HepG2 (cell line): ENCODE measurements around the gene CTDSPL2. TPM values are rescaled to one million over a fixed set of nuclear protein-coding genes. Genes with fewer than 3 reads are reported as not detected.

ENCODE experiments used
- ARNTL ChIP-seq: sonication (generic); formaldehyde crosslinking; IDR thresholded peaks from 2 replicates; pipeline ENCODE4 v1.4.0; 2020; ENCODE audit warnings: mild to moderate bottlenecking, missing genetic modification reagents
- ATM ChIP-seq: fragments of 450-650 bp; IDR thresholded peaks from 2 replicates; pipeline ENCODE4 v1.7.1; 2017; ENCODE audit warnings: mild to moderate bottlenecking, borderline replicate concordance
- DMAP1 ChIP-seq: IDR thresholded peaks from 2 replicates; pipeline ENCODE4 v1.6.1; 2016
- DR1 ChIP-seq: sonication (generic); formaldehyde crosslinking; IDR thresholded peaks from 2 replicates; pipeline ENCODE4 v1.8.0; 2021; ENCODE audit warnings: mild to moderate bottlenecking, missing genetic modification reagents, inconsistent platforms
- ELF4 ChIP-seq: sonication (generic); formaldehyde crosslinking; IDR thresholded peaks from 2 replicates; pipeline ENCODE4 v1.5.0; 2020; ENCODE audit warnings: missing genetic modification reagents, mild to moderate bottlenecking, moderate library complexity, borderline replicate concordance
- HOXA9 ChIP-seq: sonication (generic); formaldehyde crosslinking; IDR thresholded peaks from 2 replicates; pipeline ENCODE4 v1.8.1; 2022; ENCODE audit warnings: missing genetic modification reagents, mild to moderate bottlenecking, moderate library complexity, borderline replicate concordance
- KDM2A ChIP-seq: sonication (generic); formaldehyde crosslinking; IDR thresholded peaks from 2 replicates; pipeline ENCODE4 v1.4.0; 2020; ENCODE audit warnings: low read depth, missing genetic modification reagents, borderline replicate concordance
- MTERF4 ChIP-seq: sonication (generic); formaldehyde crosslinking; IDR thresholded peaks from 2 replicates; pipeline ENCODE4 v1.8.0; 2023; ENCODE audit warnings: mild to moderate bottlenecking, missing genetic modification reagents
- PAF1 ChIP-seq: IDR thresholded peaks from 2 replicates; pipeline ENCODE4 v1.6.1; 2016; ENCODE audit warnings: missing genetic modification reagents, missing compliant biosample characterization
- PHB2 ChIP-seq: fragments of 450-650 bp; IDR thresholded peaks from 2 replicates; pipeline ENCODE4 v1.6.1; 2018; ENCODE audit not compliant: partially characterized antibody
- RAD51 ChIP-seq: fragments of 450-650 bp; IDR thresholded peaks from 2 replicates; pipeline ENCODE4 v1.6.1; 2016; ENCODE audit warnings: borderline replicate concordance
- SMYD3 ChIP-seq: sonication (generic); formaldehyde crosslinking; IDR thresholded peaks from 2 replicates; pipeline ENCODE4 v1.8.1; 2023; ENCODE audit warnings: mild to moderate bottlenecking, missing genetic modification reagents
- TGIF2 ChIP-seq: IDR thresholded peaks from 2 replicates; pipeline ENCODE4 v1.6.1; 2016; ENCODE audit warnings: control low read depth, missing compliant biosample characterization
- ZBTB1 ChIP-seq: sonication (generic); formaldehyde crosslinking; IDR thresholded peaks from 2 replicates; pipeline ENCODE4 v1.4.0; 2020; ENCODE audit warnings: missing genetic modification reagents, borderline replicate concordance
- ZBTB39 ChIP-seq: sonication (generic); formaldehyde crosslinking; IDR thresholded peaks from 2 replicates; pipeline ENCODE4 v1.5.0; 2020; ENCODE audit warnings: missing genetic modification reagents
- ZBTB8A ChIP-seq: sonication (generic); formaldehyde crosslinking; IDR thresholded peaks from 2 replicates; pipeline ENCODE4 v1.4.0; 2020; ENCODE audit warnings: mild to moderate bottlenecking, low read depth, missing genetic modification reagents, borderline replicate concordance
- ZEB1 ChIP-seq: IDR thresholded peaks from 2 replicates; pipeline ENCODE4 v1.6.1; 2012; ENCODE audit warnings: mild to moderate bottlenecking, low read depth, inconsistent platforms; ENCODE audit not compliant: insufficient replicate concordance
- ZKSCAN5 ChIP-seq: sonication (generic); formaldehyde crosslinking; IDR thresholded peaks from 2 replicates; pipeline ENCODE4 v1.5.1; 2020; ENCODE audit warnings: mild to moderate bottlenecking, missing genetic modification reagents
- ZNF205 ChIP-seq: IDR thresholded peaks from 2 replicates; pipeline ENCODE4 v1.6.1; 2018; ENCODE audit warnings: missing biosample characterization, missing genetic modification reagents
- ZNF547 ChIP-seq: sonication (generic); formaldehyde crosslinking; IDR thresholded peaks from 2 replicates; pipeline ENCODE4 v1.5.1; 2020; ENCODE audit warnings: mild to moderate bottlenecking, missing genetic modification reagents
- ZNF710 ChIP-seq: sonication (generic); formaldehyde crosslinking; IDR thresholded peaks from 2 replicates; pipeline ENCODE4 v1.5.0; 2020; ENCODE audit warnings: mild to moderate bottlenecking, missing genetic modification reagents, borderline replicate concordance
- ZNF883 ChIP-seq: sonication (generic); formaldehyde crosslinking; IDR thresholded peaks from 2 replicates; pipeline ENCODE4 v1.5.1; 2020; ENCODE audit warnings: mild to moderate bottlenecking, missing genetic modification reagents; ENCODE audit errors: not compliant biosample characterization
- ZSCAN12 ChIP-seq: sonication (generic); formaldehyde crosslinking; IDR thresholded peaks from 2 replicates; pipeline ENCODE4 v1.9.0; 2021; ENCODE audit warnings: mild to moderate bottlenecking, missing genetic modification reagents
- ZSCAN29 ChIP-seq: sonication (generic); formaldehyde crosslinking; conservative IDR thresholded peaks from 2 replicates; pipeline ENCODE4 v1.4.0; 2020; ENCODE audit warnings: mild to moderate bottlenecking, missing genetic modification reagents
- polyA plus RNA-seq, 8 experiments: library from polyadenylated mRNA; depleted of rRNA in 3 of 8; stranded (reverse) in 7 of 8; unstranded in 1 of 8; fragments of >200 nt; fragmentation: Illumina TruSeq in 4 of 8; extraction: Trizol in 4 of 8; gene quantifications; 2 replicates each; pipeline versions ENCODE4 v1.2.1 to v1.2.3, GENCODE V29; 2011 to 2016; ENCODE audit warnings: low read depth in 4 of 8, missing spikeins in 1 of 8, mixed read lengths in 1 of 8; ENCODE audit not compliant: insufficient read depth in 1 of 8
- total RNA-seq, 5 experiments: library from RNA; depleted of rRNA; stranded (reverse); fragments of >200 nt; fragmentation: Illumina TruSeq; extraction: Trizol; gene quantifications; 2 replicates each; pipeline ENCODE4 v1.2.3, GENCODE V29; 2016; ENCODE audit warnings: low read depth in 1 of 5
- TF ChIP-seq, protein P1 (sequence below): sonication (generic); formaldehyde crosslinking; IDR thresholded peaks from 2 replicates; pipeline ENCODE4 v1.5.0; 2020; ENCODE audit warnings: missing genetic modification reagents

The CTDSPL2 gene
- total and polyA plus RNA-seq, 2 of the 13 experiments (the other 11 are each of a cell fraction or from before 2014, with no cell fraction given) = 37.4 to 56.2 TPM

GRCh38 chr15:44427756-44428724 is 611 bp downstream of the CTDSPL2 start (continued):
- TF ChIP-seq KDM2A (CRISPR knock-in tag) = no peak
- no peak for TF ChIP-seq ARNTL (CRISPR knock-in tag)
- no peak for TF ChIP-seq HOXA9
- TF ChIP-seq PAF1 (CRISPR knock-in tag) = no peak
- no peak for TF ChIP-seq MTERF4
- no peak for TF ChIP-seq ZSCAN12
- TF ChIP-seq ZNF710 (CRISPR knock-in tag) = no peak
- no peak for TF ChIP-seq SMYD3
- no peak for TF ChIP-seq RAD51
- TF ChIP-seq TGIF2 (CRISPR knock-in tag) = no peak
- TF ChIP-seq ZNF883 (CRISPR knock-in tag) = peak; percentile 17
- TF ChIP-seq ZSCAN29 (CRISPR knock-in tag) = no peak; the same call in 1 of the 2 replicates
- no peak for TF ChIP-seq ZKSCAN5
- TF ChIP-seq DMAP1 (CRISPR knock-in tag) = peak; percentile 8; the same call in 1 of the 2 replicates
- TF ChIP-seq DR1 (CRISPR knock-in tag) = no peak
- 0 out of 2 replicates have a peak, but pooled peaks have one; percentile 58 for TF ChIP-seq ZNF547
- TF ChIP-seq, protein P1, sequence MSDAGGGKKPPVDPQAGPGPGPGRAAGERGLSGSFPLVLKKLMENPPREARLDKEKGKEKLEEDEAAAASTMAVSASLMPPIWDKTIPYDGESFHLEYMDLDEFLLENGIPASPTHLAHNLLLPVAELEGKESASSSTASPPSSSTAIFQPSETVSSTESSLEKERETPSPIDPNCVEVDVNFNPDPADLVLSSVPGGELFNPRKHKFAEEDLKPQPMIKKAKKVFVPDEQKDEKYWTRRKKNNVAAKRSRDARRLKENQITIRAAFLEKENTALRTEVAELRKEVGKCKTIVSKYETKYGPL (CRISPR knock-in tag) = no peak
- no peak for TF ChIP-seq ELF4 (CRISPR knock-in tag)
- TF ChIP-seq ZBTB8A (CRISPR knock-in tag) = no peak
- TF ChIP-seq PHB2 = no peak
- no peak for TF ChIP-seq ZBTB1 (CRISPR knock-in tag)
- no peak for TF ChIP-seq ATM
- TF ChIP-seq ZBTB39 (CRISPR knock-in tag) = no peak
- TF ChIP-seq ZEB1 = no peak
- TF ChIP-seq ZNF205 (CRISPR knock-in tag) = no peak
